Activated CD8-positive, alpha-beta T cell treated with anti-CD3 and anti-CD28 coated beads for 36 hours (primary cell): ENCODE measurements around the gene SUCLG1. TPM values are rescaled to one million over a fixed set of nuclear protein-coding genes. Genes with fewer than 3 reads are reported as not detected.

Experiments used
- ATAC-seq: fragments of 200-7000 bp; cut with Tn5 transposase; one replicate; pipeline ENCODE4 v1.10.0; 2021; ENCODE audit warnings: mild to moderate bottlenecking, moderate library complexity
- CTCF ChIA-PET: fragments of 350-600 bp; sonication (Branson Sonifier 250); formaldehyde crosslinking; loops from one replicate; lab custom pipeline; 2021; ENCODE audit warnings: antibody characterized with exemption; lab: Charles Lee
- POLR2A ChIA-PET: fragments of 350-600 bp; sonication (Branson Sonifier 250); formaldehyde crosslinking; loops from one replicate; lab custom pipeline; 2021; ENCODE audit warnings: antibody characterized with exemption; lab: Charles Lee
- DNase-seq: peaks from one replicate; pipeline ENCODE4 v3.0.0-alpha.2; 2020
- H3K27ac Mint-ChIP-seq: one replicate; pipeline ENCODE4 v1.8.0; 2021; ENCODE audit warnings: mild to moderate bottlenecking, mixed read lengths
- H3K27me3 Mint-ChIP-seq: one replicate; pipeline ENCODE4 v1.8.0; 2021; ENCODE audit warnings: mixed read lengths
- H3K36me3 Mint-ChIP-seq: one replicate; pipeline ENCODE4 v1.8.0; 2021; ENCODE audit warnings: low read depth, mixed read lengths
- H3K4me1 Mint-ChIP-seq: one replicate; pipeline ENCODE4 v1.8.0; 2021; ENCODE audit warnings: low read depth, mixed read lengths
- H3K4me3 Mint-ChIP-seq: one replicate; pipeline ENCODE4 v1.8.0; 2021; ENCODE audit warnings: mild to moderate bottlenecking, moderate library complexity, mixed read lengths
- H3K9me3 Mint-ChIP-seq: one replicate; pipeline ENCODE4 v1.8.0; 2021; ENCODE audit warnings: mixed read lengths
- CTCF ChIP-seq: fragments of 200-600 bp; IDR thresholded peaks from one replicate; pipeline ENCODE4 v1.8.0; 2022; ENCODE audit warnings: antibody characterized with exemption, mild to moderate bottlenecking
- intact Hi-C: fragments of 100-400 bp; cut with micrococcal nuclease; formaldehyde crosslinking; loops from one replicate; pipeline ENCODE4 v1.10.0; 2022
- total RNA-seq, 2 experiments: library from RNA; stranded (reverse); gene quantifications; one replicate each; pipeline ENCODE4 v1.2.3, GENCODE V29; 2021

SUCLG1 gene
- total RNA-seq, 2 experiments from 2014 or later: 69.0 to 69.1 TPM

DNA sequence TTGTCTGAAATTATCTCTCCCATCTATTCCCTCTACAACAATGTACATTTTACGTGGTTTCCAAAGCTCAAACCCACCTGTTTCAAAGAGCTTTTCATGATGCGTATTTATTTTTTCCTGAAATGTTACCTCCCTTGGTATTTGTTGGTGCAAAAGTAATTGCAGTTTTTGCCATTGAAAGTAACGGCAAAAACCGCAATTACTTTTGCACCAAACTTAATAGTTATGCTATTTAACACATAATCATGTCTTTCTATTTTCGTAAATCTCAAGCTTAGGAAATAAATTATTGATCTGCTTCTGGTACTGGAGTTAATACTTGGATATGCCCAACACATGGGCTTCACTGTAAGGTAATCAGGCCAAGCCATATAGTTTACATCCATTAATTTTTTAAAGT, 85.2 kb downstream of the SUCLG1 start:
- no peak for TF ChIP-seq CTCF
- no peak for DNase-seq

More for the DNA sequence above, 85.2 kb downstream of the SUCLG1 start:
- Mint-ChIP-seq H3K27ac (no peak overlapping the region), H3K36me3 (no peaks in the 10 kb centered on the region), H3K4me3 (no peak overlapping the region), H3K27me3 (peaks cover 13% of the 10 kb centered on the region), H3K4me1 (no peaks in the 10 kb centered on the region), H3K9me3 (no peaks in the 10 kb centered on the region)
- ATAC-seq: no peak
- POLR2A ChIA-PET: no interaction called here
- CTCF ChIA-PET: no interaction called here
- intact Hi-C loops: no loop called here

Other genes with a start within 250 kb of the SUCLG1 start
- gene DNAH6, start 57.2 kb upstream of the SUCLG1 start, total RNA-seq: 1 to 10 TPM in 1 of 2 experiments, under 1 TPM in 1; 0.90 to 1.3 TPM